Measurements from ENCODE around the gene KRT16. TPM values are rescaled to one million over a fixed set of nuclear protein-coding genes. Genes with fewer than 3 reads are reported as not detected.
"Not testable (repeated sequence)": the region's sequence is repeated elsewhere in the genome, so short reads cannot be mapped to it uniquely, and the experiment has no call there.

Gene KRT16
- total and polyA plus RNA-seq, 2 donors from 2014 or later, result 3.1 TPM; not detected in 1

DNA sequence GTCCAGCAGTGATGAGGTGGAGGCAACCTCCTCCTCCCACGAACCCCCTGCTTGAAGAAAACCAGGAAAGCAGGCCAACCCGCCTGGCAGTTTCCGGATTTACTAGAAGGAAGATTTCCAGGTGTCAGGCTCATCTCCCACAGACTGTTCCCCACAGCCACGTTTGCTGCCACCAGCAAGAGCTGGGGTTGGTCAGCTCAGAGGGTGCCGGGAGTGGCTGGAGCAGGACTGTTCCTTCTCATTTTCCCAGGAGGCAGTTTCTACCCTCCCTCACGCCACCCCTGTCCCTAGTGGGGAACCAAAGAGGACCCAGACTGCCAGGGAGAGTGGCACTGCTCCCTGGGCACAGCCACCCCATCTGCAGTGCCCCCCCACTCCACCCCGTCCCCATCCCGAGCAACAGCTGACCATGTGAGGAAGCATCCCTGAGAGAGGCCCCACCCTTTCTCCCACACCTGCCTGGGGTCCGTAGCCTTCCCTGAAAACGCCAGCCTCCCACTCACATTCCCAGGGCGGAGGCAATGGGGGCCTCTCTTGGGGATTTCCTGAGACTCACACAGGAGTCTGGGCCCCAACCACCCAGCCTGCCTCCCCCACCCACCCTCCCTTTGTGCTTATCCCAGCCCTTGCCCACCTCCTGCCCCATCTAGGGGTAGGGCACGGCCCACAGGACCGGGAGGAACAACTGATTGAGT, 5.9 kb upstream of the KRT16 start:
- Histone ChIP-seq H3K4me1 (ENCODE audit: control insufficient read depth in 2 of 3, insufficient read depth in 2 of 3, low read depth in 1 of 3, low read length in 3 of 3) (no peaks in the 10 kb centered on the region), H3K9ac (ENCODE audit: low read length in 3 of 3) (no peak overlapping the region), H3K36me3 (ENCODE audit: control insufficient read depth in 2 of 3, insufficient read depth in 3 of 3, low read length in 3 of 3) (no peaks in the 10 kb centered on the region), H3K27ac (ENCODE audit: low read depth in 2 of 2, low read length in 2 of 2) (no peak overlapping the region), H3K27me3 (ENCODE audit: control insufficient read depth, insufficient read depth, low read length) (no peaks in the 10 kb centered on the region), H3K9me3 (ENCODE audit: control insufficient read depth in 2 of 3, insufficient read depth in 1 of 3, low read length in 3 of 3) (no peaks in the 10 kb centered on the region), H3K4me3 (ENCODE audit: low read length in 3 of 3) (no peak overlapping the region)
- peak in 2 of 5 donors; percentile 40 to 50 for DNase-seq
- TF ChIP-seq, protein P1, sequence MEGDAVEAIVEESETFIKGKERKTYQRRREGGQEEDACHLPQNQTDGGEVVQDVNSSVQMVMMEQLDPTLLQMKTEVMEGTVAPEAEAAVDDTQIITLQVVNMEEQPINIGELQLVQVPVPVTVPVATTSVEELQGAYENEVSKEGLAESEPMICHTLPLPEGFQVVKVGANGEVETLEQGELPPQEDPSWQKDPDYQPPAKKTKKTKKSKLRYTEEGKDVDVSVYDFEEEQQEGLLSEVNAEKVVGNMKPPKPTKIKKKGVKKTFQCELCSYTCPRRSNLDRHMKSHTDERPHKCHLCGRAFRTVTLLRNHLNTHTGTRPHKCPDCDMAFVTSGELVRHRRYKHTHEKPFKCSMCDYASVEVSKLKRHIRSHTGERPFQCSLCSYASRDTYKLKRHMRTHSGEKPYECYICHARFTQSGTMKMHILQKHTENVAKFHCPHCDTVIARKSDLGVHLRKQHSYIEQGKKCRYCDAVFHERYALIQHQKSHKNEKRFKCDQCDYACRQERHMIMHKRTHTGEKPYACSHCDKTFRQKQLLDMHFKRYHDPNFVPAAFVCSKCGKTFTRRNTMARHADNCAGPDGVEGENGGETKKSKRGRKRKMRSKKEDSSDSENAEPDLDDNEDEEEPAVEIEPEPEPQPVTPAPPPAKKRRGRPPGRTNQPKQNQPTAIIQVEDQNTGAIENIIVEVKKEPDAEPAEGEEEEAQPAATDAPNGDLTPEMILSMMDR (IDR thresholded peaks at IDR 0.05; ENCODE audit: borderline replicate concordance, extremely low read depth, insufficient read depth), result no peak
- intact Hi-C loops (cut with DNase I), result no loop called here
- FAIRE-seq, result no peak

DNA sequence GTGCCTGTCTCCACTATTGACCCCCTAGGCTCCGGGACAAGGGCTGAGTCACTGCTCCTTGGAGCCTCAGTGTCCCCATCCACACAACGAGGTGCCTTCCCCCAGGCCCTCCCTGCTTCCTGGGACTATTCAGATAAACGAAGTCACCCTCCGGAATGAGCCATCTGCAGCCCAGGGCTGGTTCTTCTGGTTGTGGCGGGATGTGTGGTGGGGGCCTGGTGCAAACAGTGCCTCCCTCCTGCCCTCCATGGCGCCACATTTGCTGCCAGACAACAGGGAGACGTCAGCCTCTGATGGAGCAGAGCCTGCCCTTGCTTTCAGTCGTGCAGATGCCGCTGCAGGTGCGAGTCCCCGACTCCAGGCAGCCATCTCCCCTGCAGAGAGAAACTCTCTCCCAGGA, 5.1 kb upstream of the KRT16 start:
- TF ChIP-seq, protein P1 (IDR thresholded peaks at IDR 0.05; ENCODE audit: borderline replicate concordance, extremely low read depth, insufficient read depth), result no peak
- no peaks in the 10 kb centered on the region for H3K36me3 ChIP-seq (ENCODE audit: control insufficient read depth in 2 of 3, insufficient read depth in 3 of 3, low read length in 3 of 3)
- FAIRE-seq (no peak), DNase-seq (peak in 1 of 5 donors; percentile 46)
- no peak overlapping the region for H3K9ac ChIP-seq (ENCODE audit: low read length in 3 of 3)
- H3K9me3 ChIP-seq (ENCODE audit: control insufficient read depth in 2 of 3, insufficient read depth in 1 of 3, low read length in 3 of 3), result no peaks in the 10 kb centered on the region
- H3K27me3 ChIP-seq (ENCODE audit: control insufficient read depth, insufficient read depth, low read length), result no peaks in the 10 kb centered on the region
- H3K4me3 ChIP-seq (ENCODE audit: low read length in 3 of 3), result no peak overlapping the region
- H3K4me1 ChIP-seq (ENCODE audit: control insufficient read depth in 2 of 3, insufficient read depth in 2 of 3, low read depth in 1 of 3, low read length in 3 of 3), result no peaks in the 10 kb centered on the region
- no peak overlapping the region for H3K27ac ChIP-seq (ENCODE audit: low read depth in 2 of 2, low read length in 2 of 2)
- intact Hi-C loops (cut with DNase I), result no loop called here

DNA sequence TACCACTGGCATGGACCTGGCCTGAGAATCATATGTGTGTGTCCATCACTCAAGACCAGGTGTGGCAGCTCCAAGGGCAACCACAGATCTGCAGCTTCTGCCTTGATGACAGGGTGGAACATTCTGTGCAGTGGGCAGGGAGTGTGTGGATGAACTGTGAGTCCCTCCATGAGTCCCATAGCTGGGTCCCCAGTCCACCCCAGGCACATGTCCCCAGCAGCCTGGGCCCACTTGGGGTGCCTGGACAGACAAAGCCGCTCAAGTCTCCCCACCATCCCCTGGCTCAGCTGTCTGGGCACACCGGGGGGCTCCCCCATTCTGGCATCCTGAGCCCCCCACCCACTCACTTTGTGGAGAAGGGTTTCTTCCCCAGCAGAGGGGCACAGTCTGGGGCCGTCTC, 4.6 kb upstream of the KRT16 start:
- Histone ChIP-seq H3K9me3 (ENCODE audit: control insufficient read depth in 2 of 3, insufficient read depth in 1 of 3, low read length in 3 of 3) (no peaks in the 10 kb centered on the region), H3K4me3 (ENCODE audit: low read length in 3 of 3) (no peak overlapping the region), H3K9ac (ENCODE audit: low read length in 3 of 3) (no peak overlapping the region), H3K27ac (ENCODE audit: low read depth in 2 of 2, low read length in 2 of 2) (no peak overlapping the region), H3K27me3 (ENCODE audit: control insufficient read depth, insufficient read depth, low read length) (no peaks in the 10 kb centered on the region), H3K36me3 (ENCODE audit: control insufficient read depth in 2 of 3, insufficient read depth in 3 of 3, low read length in 3 of 3) (no peaks in the 10 kb centered on the region), H3K4me1 (ENCODE audit: control insufficient read depth in 2 of 3, insufficient read depth in 2 of 3, low read depth in 1 of 3, low read length in 3 of 3) (no peaks in the 10 kb centered on the region)
- no peak for FAIRE-seq
- intact Hi-C loops (cut with DNase I), result no loop called here
- DNase-seq, result peak in 2 of 5 donors; percentile 30 to 67
- TF ChIP-seq, protein P1 (IDR thresholded peaks at IDR 0.05; ENCODE audit: borderline replicate concordance, extremely low read depth, insufficient read depth), result no peak

DNA sequence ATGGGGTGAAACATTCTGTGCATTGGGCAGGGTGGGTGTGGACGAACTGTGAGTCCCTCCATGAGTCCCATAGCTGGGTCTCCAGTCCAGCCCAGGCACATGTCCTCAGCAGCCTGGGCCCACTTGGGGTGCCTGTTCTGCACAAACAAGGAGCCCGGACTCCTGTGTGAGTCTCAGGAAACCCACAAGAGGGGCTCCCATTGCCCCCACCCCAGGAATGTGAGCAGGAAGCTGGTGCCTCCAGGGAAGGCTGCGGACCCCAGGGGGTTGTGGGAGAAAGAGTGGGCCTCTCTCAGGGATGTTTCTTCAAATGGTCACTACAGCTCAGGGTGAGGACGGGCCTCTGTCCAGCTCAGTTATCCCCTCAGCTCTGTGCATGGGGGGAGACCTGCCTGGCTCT, 3.9 kb upstream of the KRT16 start:
- H3K4me3 ChIP-seq (ENCODE audit: low read length in 3 of 3); intact Hi-C loops (cut with DNase I); H3K36me3 ChIP-seq (ENCODE audit: control insufficient read depth in 2 of 3, insufficient read depth in 3 of 3, low read length in 3 of 3); H3K27ac ChIP-seq (ENCODE audit: low read depth in 2 of 2, low read length in 2 of 2); H3K4me1 ChIP-seq (ENCODE audit: control insufficient read depth in 2 of 3, insufficient read depth in 2 of 3, low read depth in 1 of 3, low read length in 3 of 3); H3K27me3 ChIP-seq (ENCODE audit: control insufficient read depth, insufficient read depth, low read length); H3K9ac ChIP-seq (ENCODE audit: low read length in 3 of 3); H3K9me3 ChIP-seq (ENCODE audit: control insufficient read depth in 2 of 3, insufficient read depth in 1 of 3, low read length in 3 of 3); FAIRE-seq; DNase-seq: not testable (repeated sequence)

Measured in kidney (tissue), 14 donors.